Breast epithelium (tissue), 4 donors: ENCODE measurements around the gene DBNDD1. TPM values are rescaled to one million over a fixed set of nuclear protein-coding genes. Genes with fewer than 3 reads are reported as not detected.
A peak's percentile ranks its signal among the peaks of the same experiment; 100 is the strongest.

Experiments
- DNase-seq, 2 donors: peaks; one replicate each; pipeline ENCODE4 v3.0.0-alpha.2; 2019; ENCODE audit warnings: low spot score in 2 of 2
- H3K27ac ChIP-seq, 2 donors: fragments of 200-600 bp; sonication (generic) in 1 of 2; one replicate each; pipeline ENCODE4 v1.5.1; 2016 to 2019; ENCODE audit warnings: mild to moderate bottlenecking in 1 of 2
- H3K27me3 ChIP-seq, 2 donors: fragments of 200-600 bp; sonication (generic) in 1 of 2; one replicate each; pipeline versions ENCODE4 v1.5.1 to v1.6.0; 2017 to 2019; ENCODE audit warnings: control low read depth in 1 of 2, mild to moderate bottlenecking in 1 of 2
- H3K36me3 ChIP-seq: fragments of 200-600 bp; one replicate; pipeline ENCODE4 v1.5.1; 2019
- H3K4me1 ChIP-seq, 2 donors: fragments of 200-600 bp; sonication (generic); one replicate each; pipeline ENCODE4 v1.5.1; 2016 to 2019; ENCODE audit warnings: control low read depth in 1 of 2
- H3K4me3 ChIP-seq, 3 donors: fragments of 200-600 bp; sonication (generic); 1 replicate in 2 of 3; 2 replicates in 1 of 3; pipeline ENCODE4 v1.5.1; 2016 to 2019; ENCODE audit warnings: mild to moderate bottlenecking in 3 of 3, moderate library complexity in 2 of 3
- H3K9me3 ChIP-seq, 2 donors: fragments of 200-600 bp; sonication (generic) in 1 of 2; one replicate each; pipeline ENCODE4 v1.5.1; 2016 to 2019; ENCODE audit warnings: control low read depth in 1 of 2
- POLR2A ChIP-seq: fragments of 450-650 bp; IDR thresholded peaks from one replicate; pipeline ENCODE4 v1.6.1; 2016; ENCODE audit warnings: antibody characterized with exemption, mild to moderate bottlenecking, moderate library complexity
- POLR2AphosphoS5 ChIP-seq, 3 donors: sonication (generic); formaldehyde crosslinking; IDR thresholded peaks; one replicate each; pipeline ENCODE4 v1.6.1; 2017; ENCODE audit warnings: antibody characterized with exemption in 3 of 3
- intact Hi-C: fragments of 100-400 bp; cut with DNase I; formaldehyde crosslinking; loops from one replicate; pipeline ENCODE4 v1.15.1; 2023; ENCODE audit warnings: low total_unique reads
- total RNA-seq, 3 donors: library from RNA; depleted of rRNA; stranded (reverse); fragments of >200 nt; gene quantifications; one replicate each; pipeline ENCODE4 v1.1.0, GENCODE V29; 2016
- TF ChIP-seq, protein P1 (sequence below), 3 donors: fragments of 450-650 bp; IDR thresholded peaks; one replicate each; pipeline ENCODE4 v1.5.1; 2016 to 2017; ENCODE audit warnings: antibody characterized with exemption in 3 of 3, mild to moderate bottlenecking in 3 of 3, moderate library complexity in 3 of 3

Gene DBNDD1
- total RNA-seq, 3 donors from 2014 or later: 3.7 to 7.9 (median 6.0) TPM

DNA sequence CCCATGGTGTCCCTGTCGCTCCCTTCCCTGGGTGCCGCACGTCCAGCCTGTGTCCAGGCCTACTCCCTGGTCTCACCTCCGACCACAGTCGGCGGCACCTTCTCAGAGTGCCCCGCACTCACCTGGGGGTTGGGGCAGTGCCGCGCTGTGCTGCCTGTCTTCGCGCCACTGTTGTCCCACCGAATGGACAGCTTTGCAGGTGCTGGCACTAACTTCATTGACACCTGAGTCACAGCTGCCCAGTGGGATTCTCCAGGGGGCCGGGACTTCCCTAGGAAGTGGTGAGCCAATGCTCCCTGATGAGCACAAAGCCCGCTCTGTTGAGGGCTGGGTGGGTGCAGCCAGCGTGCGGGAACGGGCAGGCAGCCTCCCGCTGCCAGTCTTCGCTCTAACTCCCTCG is 24.3 kb upstream of the DBNDD1 start:
- H3K27ac ChIP-seq: peak overlapping the region; percentile 10 to 78
- H3K9me3 ChIP-seq: no peaks in the 10 kb centered on the region
- intact Hi-C loops: no loop called here
- no peaks in the 10 kb centered on the region for H3K36me3 ChIP-seq
- DNase-seq: peak in 1 of 2 donors; percentile 39
- TF ChIP-seq POLR2A (no peak), POLR2AphosphoS5 (IDR thresholded peaks at IDR 0.05) (no peak)
- TF ChIP-seq, protein P1, sequence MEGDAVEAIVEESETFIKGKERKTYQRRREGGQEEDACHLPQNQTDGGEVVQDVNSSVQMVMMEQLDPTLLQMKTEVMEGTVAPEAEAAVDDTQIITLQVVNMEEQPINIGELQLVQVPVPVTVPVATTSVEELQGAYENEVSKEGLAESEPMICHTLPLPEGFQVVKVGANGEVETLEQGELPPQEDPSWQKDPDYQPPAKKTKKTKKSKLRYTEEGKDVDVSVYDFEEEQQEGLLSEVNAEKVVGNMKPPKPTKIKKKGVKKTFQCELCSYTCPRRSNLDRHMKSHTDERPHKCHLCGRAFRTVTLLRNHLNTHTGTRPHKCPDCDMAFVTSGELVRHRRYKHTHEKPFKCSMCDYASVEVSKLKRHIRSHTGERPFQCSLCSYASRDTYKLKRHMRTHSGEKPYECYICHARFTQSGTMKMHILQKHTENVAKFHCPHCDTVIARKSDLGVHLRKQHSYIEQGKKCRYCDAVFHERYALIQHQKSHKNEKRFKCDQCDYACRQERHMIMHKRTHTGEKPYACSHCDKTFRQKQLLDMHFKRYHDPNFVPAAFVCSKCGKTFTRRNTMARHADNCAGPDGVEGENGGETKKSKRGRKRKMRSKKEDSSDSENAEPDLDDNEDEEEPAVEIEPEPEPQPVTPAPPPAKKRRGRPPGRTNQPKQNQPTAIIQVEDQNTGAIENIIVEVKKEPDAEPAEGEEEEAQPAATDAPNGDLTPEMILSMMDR (IDR thresholded peaks at IDR 0.05): no peak
- H3K27me3 ChIP-seq: no peaks in the 10 kb centered on the region
- H3K4me3 ChIP-seq: no peak overlapping the region
- H3K4me1 ChIP-seq: peaks cover 4 to 6% of the 10 kb centered on the region in 2 donors

DNA sequence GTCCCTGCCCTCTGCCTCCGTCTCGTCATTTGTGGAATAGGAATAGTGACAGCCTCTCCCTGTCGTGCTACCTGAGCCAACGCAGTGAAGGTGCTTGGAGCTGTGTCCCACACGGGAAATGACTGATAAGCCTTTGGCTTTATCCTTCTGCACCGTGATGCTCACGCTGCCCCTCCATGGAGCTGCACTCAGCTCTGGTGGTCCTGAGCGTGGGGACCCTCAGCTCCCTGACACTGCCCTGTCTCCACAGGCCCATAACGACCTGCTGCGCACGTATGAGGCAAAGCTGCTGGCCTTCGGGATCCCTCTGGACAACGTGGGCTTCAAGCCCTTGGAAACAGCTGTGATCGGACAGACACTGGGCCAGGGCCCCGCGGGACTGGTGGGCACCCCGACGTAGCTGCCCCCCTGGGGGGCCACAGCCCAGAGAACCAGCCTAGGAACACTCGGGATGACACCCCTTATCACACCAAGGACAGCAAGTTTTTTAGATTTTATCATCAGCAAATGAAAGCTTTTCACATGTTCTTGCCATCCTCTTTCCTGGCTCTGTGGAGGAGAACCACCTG is 23.8 kb upstream of the DBNDD1 start:
- TF ChIP-seq POLR2AphosphoS5 (IDR thresholded peaks at IDR 0.05) (no peak), POLR2A (no peak)
- TF ChIP-seq, protein P1 (IDR thresholded peaks at IDR 0.05): no peak
- H3K9me3 ChIP-seq: no peaks in the 10 kb centered on the region
- no peak overlapping the region for H3K4me3 ChIP-seq
- H3K36me3 ChIP-seq: peaks cover under 1% of the 10 kb centered on the region
- intact Hi-C loops: no loop called here
- peak overlapping the region; percentile 10 to 78 for H3K27ac ChIP-seq
- H3K4me1 ChIP-seq: peaks cover 4 to 6% of the 10 kb centered on the region in 2 donors
- no peaks in the 10 kb centered on the region for H3K27me3 ChIP-seq
- peak in 1 of 2 donors; percentile 37 for DNase-seq

DNA sequence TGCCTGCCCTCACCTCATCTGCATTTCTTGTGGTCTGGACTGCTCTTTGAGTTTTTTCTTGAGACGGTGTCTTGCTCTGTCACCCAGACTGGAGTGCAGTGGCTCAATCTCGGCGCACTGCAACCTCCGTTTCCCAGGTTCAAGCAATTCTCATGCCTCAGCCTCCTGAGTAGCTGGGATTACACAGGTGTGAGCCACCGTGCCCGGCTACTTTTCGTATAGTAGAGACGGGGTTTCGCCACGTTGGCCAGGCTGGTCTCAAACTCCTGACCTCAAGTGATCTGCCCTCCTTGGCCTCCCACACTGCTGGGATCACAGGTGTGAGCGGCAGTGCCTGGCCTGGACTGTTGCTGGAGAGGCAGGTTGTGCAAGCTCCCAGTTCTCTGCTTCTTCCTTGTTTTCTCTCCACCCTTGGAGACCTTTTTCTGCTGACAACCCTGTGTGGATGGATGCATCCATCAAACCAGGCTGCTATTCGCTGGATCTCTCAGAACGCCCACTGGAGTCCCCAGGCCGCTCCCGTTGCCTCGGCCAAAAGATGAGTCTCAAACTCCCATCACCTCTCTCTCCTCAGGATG is 22.7 kb upstream of the DBNDD1 start:
- Histone ChIP-seq H3K27me3 (no peaks in the 10 kb centered on the region), H3K27ac (no peak overlapping the region), H3K4me1 (peaks cover 2 to 6% of the 10 kb centered on the region in 2 donors), H3K9me3 (no peaks in the 10 kb centered on the region), H3K4me3 (no peak overlapping the region), H3K36me3 (peaks cover 9% of the 10 kb centered on the region)
- TF ChIP-seq, protein P1 (IDR thresholded peaks at IDR 0.05): no peak
- TF ChIP-seq POLR2A: no peak
- no peak for TF ChIP-seq POLR2AphosphoS5 (IDR thresholded peaks at IDR 0.05)
- DNase-seq: peak in 1 of 2 donors; percentile 25
- intact Hi-C loops: no loop called here

DNA sequence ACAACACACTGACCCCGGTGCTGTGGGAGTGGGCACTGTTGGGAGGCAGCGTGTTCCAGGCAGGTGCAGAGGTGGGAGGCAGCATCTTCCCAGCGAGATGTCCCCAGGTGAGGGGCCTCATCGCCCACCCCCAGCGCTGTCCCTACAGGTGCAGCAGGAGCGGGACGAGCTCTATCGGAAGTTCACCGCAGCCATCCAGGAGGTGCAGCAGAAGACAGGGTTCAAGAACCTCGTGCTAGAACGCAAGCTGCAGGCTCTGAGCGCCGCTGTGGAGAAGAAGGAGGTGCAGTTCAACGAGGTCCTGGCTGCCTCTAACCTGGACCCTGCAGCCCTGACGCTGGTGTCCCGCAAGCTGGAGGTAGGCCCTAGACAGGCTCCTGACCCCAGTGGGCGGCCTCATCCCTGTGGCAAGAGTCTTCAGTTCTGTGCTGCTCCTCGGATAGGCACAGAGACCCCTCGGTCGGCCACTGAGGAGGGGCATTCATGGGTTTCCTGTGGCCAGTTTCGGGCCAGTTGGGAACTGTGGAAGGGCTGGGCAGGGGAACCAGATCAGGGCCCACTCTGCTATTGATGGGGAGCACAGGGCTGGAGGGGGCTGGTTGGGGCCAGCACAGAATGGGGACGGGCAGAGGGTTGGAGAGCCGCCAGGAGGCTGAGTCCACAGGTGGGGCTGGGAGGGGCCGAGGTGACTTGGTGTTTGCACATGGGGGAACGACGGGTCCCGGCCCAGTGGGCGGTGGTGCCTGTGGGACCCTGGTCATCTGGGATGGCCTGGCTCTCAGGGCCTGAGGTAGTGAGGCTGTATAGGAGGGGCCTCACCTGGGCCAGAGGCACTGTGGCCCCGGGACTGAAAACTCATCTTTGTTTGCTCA is 21.1 kb upstream of the DBNDD1 start:
- H3K27ac ChIP-seq: no peak overlapping the region
- DNase-seq: no peak
- intact Hi-C loops: no loop called here
- TF ChIP-seq POLR2AphosphoS5 (IDR thresholded peaks at IDR 0.05) (no peak), POLR2A (no peak)
- TF ChIP-seq, protein P1 (IDR thresholded peaks at IDR 0.05): no peak
- H3K4me1 ChIP-seq: no peaks in the 10 kb centered on the region
- H3K4me3 ChIP-seq: no peak overlapping the region
- no peaks in the 10 kb centered on the region for H3K9me3 ChIP-seq
- no peaks in the 10 kb centered on the region for H3K27me3 ChIP-seq
- H3K36me3 ChIP-seq: peaks cover 9% of the 10 kb centered on the region

DNA sequence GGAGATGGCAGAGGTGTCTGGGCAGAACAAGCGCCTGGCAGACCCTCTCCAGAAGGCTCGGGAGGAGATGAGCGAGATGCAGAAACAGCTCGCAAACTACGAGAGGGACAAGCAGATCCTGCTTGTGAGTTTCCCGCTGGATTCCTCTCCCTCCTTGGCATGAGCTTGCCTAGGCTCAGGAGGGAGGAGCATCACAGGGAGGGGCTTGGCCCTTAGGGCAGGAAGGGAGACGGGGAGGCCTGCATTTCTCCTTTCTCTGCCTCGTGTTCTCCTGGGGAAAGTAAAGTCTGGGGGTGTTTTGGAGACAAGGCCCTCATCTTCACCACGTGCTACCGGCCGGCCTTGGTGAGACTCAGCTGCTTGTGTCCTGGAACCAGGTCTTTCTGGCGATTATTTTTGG is 18.0 kb upstream of the DBNDD1 start:
- DNase-seq: no peak
- Histone ChIP-seq H3K27ac (no peak overlapping the region), H3K9me3 (no peaks in the 10 kb centered on the region), H3K36me3 (peaks cover 9% of the 10 kb centered on the region), H3K4me3 (no peak overlapping the region), H3K27me3 (no peaks in the 10 kb centered on the region), H3K4me1 (no peaks in the 10 kb centered on the region)
- TF ChIP-seq POLR2A (no peak), POLR2AphosphoS5 (IDR thresholded peaks at IDR 0.05) (no peak)
- TF ChIP-seq, protein P1 (IDR thresholded peaks at IDR 0.05): no peak
- intact Hi-C loops: no loop called here
